Right lobe of liver (tissue), 6 donors: ENCODE data around the gene ZFAND3. TPM values are rescaled to one million over a fixed set of nuclear protein-coding genes. Genes with fewer than 3 reads are reported as not detected.

Experiments used
- ATAC-seq, 4 donors: fragments of 200-7000 bp; cut with Tn5 transposase; one replicate each; pipeline ENCODE4 v1.9.1; 2020; ENCODE audit warnings: mild to moderate bottlenecking in 4 of 4, moderate library complexity in 4 of 4
- DNase-seq, 3 donors: peaks; one replicate each; pipeline ENCODE4 v3.0.0-alpha.2; 2020
- H3K27ac ChIP-seq, 3 donors: fragments of 200-600 bp; one replicate each; pipeline ENCODE4 v1.8.0; 2022
- H3K27me3 ChIP-seq, 2 donors: fragments of 200-600 bp; one replicate each; pipeline ENCODE4 v1.8.0; 2022
- H3K36me3 ChIP-seq, 4 donors: fragments of 200-600 bp; sonication (generic) in 1 of 4; one replicate each; pipeline versions ENCODE4 v1.5.1 to v1.8.0; 2017 to 2022; ENCODE audit warnings: control low read depth in 1 of 4
- H3K4me1 ChIP-seq, 4 donors: fragments of 200-600 bp; sonication (generic) in 1 of 4; one replicate each; pipeline versions ENCODE4 v1.5.1 to v1.8.0; 2017 to 2022; ENCODE audit warnings: control low read depth in 1 of 4
- H3K4me3 ChIP-seq, 3 donors: fragments of 200-600 bp; one replicate each; pipeline ENCODE4 v1.8.0; 2022
- H3K9me3 ChIP-seq, 4 donors: fragments of 200-600 bp; sonication (generic) in 1 of 4; one replicate each; pipeline versions ENCODE4 v1.5.1 to v1.8.0; 2017 to 2022; ENCODE audit warnings: control low read depth in 1 of 4
- POLR2A ChIP-seq: fragments of 450-650 bp; IDR thresholded peaks from one replicate; pipeline ENCODE4 v1.6.1; 2017; ENCODE audit warnings: antibody characterized with exemption, mild to moderate bottlenecking
- WGBS: methylation state at CpG from one replicate; pipeline ENCODE4 v1.1.6; 2018; ENCODE audit warnings: low coverage, low lambda C conversion rate; ENCODE audit not compliant: insufficient coverage; ENCODE audit errors: missing lambda C conversion rate; 5-methylcytosine and 5-hydroxymethylcytosine counted together
- intact Hi-C, 2 donors: fragments of 100-400 bp; cut with DNase I; formaldehyde crosslinking; loops; one replicate each; pipeline versions ENCODE4 v1.11.2 to v1.14.1; 2022
- total RNA-seq, 6 experiments: library from RNA; depleted of rRNA in 2 of 6; stranded (reverse); fragments of >200 nt in 2 of 6; fragmentation: NEBNext Ultra II Directional in 3 of 6; extraction: Animal tissue kit (Norgen Biotek cat#: 25700) in 3 of 6; gene quantifications; one replicate each; pipeline versions ENCODE4 v1.1.0 to v1.2.4, GENCODE V29; 2016 to 2023
- TF ChIP-seq, protein P1 (sequence below), 4 donors: fragments of 200-600 bp in 3 of 4; fragments of 450-650 bp in 1 of 4; IDR thresholded peaks; one replicate each; pipeline versions ENCODE4 v1.5.1 to v1.8.0; 2016 to 2022; ENCODE audit warnings: antibody characterized with exemption in 4 of 4, mild to moderate bottlenecking in 2 of 4
- donor health status: DM: no; HTN: yes; CAD: no.
- donor health status: DM: no; HTN: no; CAD: no.
- donor health status: DM: no; HTN: no; CAD: no.
- donor health status: DM: no; HTN: yes; CAD: no.
- donor health status: DM: no; HTN: yes; CAD: no.

Gene ZFAND3
- total RNA-seq, 6 experiments from 2014 or later: 43.1 to 66.5 (median 53.2) TPM

DNA sequence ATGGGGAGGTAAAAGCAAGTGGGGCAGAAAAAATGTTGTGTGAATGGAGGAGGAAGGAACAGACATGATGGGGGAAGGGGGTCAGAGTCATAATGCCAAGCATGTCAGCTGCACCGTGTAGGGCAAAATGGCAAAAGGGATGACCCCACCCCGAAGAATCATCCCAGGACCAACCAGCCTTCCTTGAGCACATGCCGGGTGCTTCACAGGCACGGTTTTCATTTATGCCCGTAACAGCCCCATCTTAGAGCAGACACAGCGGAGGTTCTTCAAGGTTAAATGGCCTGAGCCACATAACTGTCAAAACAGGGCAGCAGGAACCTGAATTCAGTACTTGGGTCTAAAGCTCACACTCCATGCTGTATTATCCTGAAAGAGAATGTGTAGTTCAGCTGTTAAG, 322.2 kb downstream of the ZFAND3 start:
- DNase-seq (no peak), ATAC-seq (no peak)
- Histone ChIP-seq H3K4me3 (no peak overlapping the region), H3K27ac (no peak overlapping the region), H3K27me3 (no peaks in the 10 kb centered on the region), H3K9me3 (no peaks in the 10 kb centered on the region), H3K36me3 (no peaks in the 10 kb centered on the region), H3K4me1 (peaks cover 0 to 7% (median 0%) of the 10 kb centered on the region in 4 donors)
- intact Hi-C loops: no loop called here
- WGBS: no CpG with 5 or more reads among the region's 6 CpGs
- no peak for TF ChIP-seq POLR2A
- TF ChIP-seq, protein P1, sequence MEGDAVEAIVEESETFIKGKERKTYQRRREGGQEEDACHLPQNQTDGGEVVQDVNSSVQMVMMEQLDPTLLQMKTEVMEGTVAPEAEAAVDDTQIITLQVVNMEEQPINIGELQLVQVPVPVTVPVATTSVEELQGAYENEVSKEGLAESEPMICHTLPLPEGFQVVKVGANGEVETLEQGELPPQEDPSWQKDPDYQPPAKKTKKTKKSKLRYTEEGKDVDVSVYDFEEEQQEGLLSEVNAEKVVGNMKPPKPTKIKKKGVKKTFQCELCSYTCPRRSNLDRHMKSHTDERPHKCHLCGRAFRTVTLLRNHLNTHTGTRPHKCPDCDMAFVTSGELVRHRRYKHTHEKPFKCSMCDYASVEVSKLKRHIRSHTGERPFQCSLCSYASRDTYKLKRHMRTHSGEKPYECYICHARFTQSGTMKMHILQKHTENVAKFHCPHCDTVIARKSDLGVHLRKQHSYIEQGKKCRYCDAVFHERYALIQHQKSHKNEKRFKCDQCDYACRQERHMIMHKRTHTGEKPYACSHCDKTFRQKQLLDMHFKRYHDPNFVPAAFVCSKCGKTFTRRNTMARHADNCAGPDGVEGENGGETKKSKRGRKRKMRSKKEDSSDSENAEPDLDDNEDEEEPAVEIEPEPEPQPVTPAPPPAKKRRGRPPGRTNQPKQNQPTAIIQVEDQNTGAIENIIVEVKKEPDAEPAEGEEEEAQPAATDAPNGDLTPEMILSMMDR (IDR thresholded peaks at IDR 0.05): no peak

DNA sequence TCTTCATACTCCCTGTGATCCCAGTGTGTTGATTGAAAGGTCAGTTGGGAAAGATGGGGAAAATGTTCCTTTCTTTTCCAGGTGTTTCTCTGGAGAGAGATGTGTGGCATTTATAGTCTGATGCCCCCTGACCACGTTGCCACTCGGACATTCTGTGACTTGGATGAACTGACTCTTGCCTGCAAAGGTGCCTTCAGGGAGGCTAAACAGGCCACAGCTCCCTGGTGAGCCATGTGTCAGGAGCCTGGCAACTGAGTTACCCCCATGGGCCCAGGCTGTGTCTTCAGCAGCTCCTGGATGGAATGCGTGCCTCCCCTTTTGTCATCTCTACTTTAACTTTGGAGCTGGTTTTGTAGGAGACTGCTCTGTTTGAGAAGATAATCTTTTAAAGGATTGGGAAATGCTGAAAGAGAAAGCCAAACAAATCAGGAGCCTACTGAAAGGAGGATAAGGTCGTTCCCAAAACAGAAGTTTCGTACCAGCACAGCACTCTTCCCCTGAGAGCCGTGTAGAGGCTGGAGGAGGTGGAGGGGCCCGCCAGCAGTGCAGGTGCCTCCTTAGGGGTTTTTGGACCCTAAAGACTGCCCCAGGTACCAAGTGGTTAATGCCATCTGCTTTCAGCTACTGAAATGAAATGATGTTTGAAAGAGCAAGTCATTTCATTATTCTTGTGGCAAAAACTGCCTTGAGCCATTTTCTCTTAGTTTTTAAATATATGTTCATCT, 322.8 kb downstream of the ZFAND3 start:
- peaks cover 0 to 7% (median 0%) of the 10 kb centered on the region in 4 donors for H3K4me1 ChIP-seq
- H3K27me3 ChIP-seq: no peaks in the 10 kb centered on the region
- no peaks in the 10 kb centered on the region for H3K9me3 ChIP-seq
- no peak overlapping the region for H3K27ac ChIP-seq
- 82% methylated on average over 7 of the region's 7 CpGs for WGBS
- H3K36me3 ChIP-seq: no peaks in the 10 kb centered on the region
- intact Hi-C loops: no loop called here
- DNase-seq (no peak), ATAC-seq (no peak)
- no peak for TF ChIP-seq POLR2A
- TF ChIP-seq, protein P1 (IDR thresholded peaks at IDR 0.05): no peak
- H3K4me3 ChIP-seq: no peak overlapping the region

DNA sequence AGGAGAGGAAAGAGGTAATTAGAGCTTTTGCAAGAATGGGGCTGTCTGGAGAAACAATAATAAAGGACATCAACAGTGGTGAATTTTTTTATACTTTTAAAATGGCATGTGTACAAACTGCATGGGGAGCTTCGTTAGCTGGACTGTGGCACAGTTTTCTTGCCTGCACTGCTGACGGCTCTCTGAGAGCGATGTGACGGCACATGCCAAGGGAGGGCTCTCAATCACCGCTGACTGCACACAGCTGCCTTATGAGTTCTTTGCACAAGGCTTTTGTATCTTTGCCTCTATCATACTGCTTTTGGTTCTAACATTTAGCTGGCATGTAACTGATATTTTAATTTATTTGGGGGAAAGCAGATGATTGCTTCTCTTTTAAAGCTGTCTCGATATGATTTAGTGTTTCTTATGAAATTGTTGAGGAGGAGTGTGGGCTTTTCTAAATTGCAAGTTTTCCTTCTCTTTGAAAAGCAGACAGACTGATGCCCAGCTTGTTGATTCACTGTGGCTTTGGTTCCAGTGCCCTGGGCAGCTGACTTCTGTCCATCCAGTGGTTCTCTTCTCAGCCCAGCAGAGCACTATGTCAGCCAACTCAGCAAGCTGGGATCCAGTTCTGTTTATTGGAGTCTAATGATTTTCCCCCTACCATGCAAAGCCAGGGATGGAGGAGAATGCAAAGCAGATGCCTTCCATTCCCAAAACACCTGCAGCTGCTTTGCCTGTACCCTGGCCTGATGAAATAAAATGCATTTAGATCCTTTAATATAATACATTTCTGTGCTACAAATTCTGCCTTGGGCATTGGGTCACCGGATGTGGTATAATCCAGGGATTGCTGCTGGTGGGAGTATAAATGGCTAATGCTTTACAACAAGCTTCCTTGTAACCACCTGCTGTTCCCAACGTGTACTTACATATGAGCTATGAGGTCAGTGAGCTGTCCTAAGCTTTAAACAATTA, 323.9 kb downstream of the ZFAND3 start:
- WGBS: 78% methylated on average over 4 of the region's 8 CpGs
- no peak for ATAC-seq
- intact Hi-C loops: no loop called here
- Histone ChIP-seq H3K27ac (no peak overlapping the region), H3K4me3 (no peak overlapping the region), H3K36me3 (no peaks in the 10 kb centered on the region), H3K9me3 (no peaks in the 10 kb centered on the region), H3K27me3 (no peaks in the 10 kb centered on the region), H3K4me1 (peaks cover 0 to 7% (median 0%) of the 10 kb centered on the region in 4 donors)
- DNase-seq: no peak
- TF ChIP-seq, protein P1 (IDR thresholded peaks at IDR 0.05): no peak
- TF ChIP-seq POLR2A: no peak

DNA sequence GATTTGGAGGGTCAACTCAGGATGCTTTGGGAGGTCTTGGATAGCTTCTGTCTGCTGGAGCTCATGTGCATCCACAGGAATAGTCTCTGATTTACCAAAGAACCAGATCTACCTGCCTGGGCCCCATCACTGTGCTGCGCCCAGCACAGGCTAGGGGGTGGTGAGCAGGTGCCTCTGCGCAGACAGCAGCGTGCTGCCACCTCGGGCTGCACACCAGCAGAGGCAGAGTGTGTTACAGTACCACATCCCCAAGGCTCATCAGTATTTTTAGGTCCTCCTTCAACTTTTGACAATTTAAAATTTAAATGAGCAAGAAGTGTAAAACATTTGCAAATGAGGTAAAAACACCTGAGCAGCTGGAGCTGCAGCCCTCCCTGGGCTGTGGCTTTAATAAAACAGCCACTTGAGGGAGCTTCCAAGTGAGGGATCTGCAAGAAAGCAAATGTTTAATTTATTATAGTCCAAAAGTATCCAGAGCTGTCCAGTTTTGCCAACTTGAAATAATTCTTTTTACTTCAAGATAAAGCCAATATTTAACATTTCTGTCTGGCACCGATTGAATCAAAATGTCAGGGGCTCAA, 324.9 kb downstream of the ZFAND3 start:
- H3K9me3 ChIP-seq: no peaks in the 10 kb centered on the region
- no peaks in the 10 kb centered on the region for H3K27me3 ChIP-seq
- ATAC-seq (no peak), DNase-seq (no peak)
- intact Hi-C loops: no loop called here
- TF ChIP-seq, protein P1 (IDR thresholded peaks at IDR 0.05): no peak
- TF ChIP-seq POLR2A: no peak
- H3K4me3 ChIP-seq: no peak overlapping the region
- no peak overlapping the region for H3K27ac ChIP-seq
- peaks cover 0 to 7% (median 0%) of the 10 kb centered on the region in 4 donors for H3K4me1 ChIP-seq
- WGBS: 89% methylated on average over 5 of the region's 5 CpGs
- no peaks in the 10 kb centered on the region for H3K36me3 ChIP-seq
